ENCODE results near the gene AGPAT3.

Gene AGPAT3

GRCh38 chr21:43866260-43866629, 1.2 kb downstream of the AGPAT3 start:
- DNase-seq = peak; percentile 79

- peak; percentile 75 for DNase-seq
Observed at GRCh38 chr21:43866659-43867331, 1.8 kb downstream of the AGPAT3 start.

- DNase-seq = no peak
Observed at GRCh38 chr21:43867332-43867703, 2.3 kb downstream of the AGPAT3 start.

- no peak for DNase-seq
Observed at GRCh38 chr21:43867948-43868347, 2.9 kb downstream of the AGPAT3 start.

- DNase-seq = no peak
Observed at GRCh38 chr21:43868461-43868860, 3.4 kb downstream of the AGPAT3 start.

- no peak for DNase-seq
Observed at GRCh38 chr21:43869486-43870325, 4.7 kb downstream of the AGPAT3 start.

- DNase-seq = no peak
Observed at GRCh38 chr21:43871487-43871886, 6.5 kb downstream of the AGPAT3 start.

- DNase-seq = no peak
Observed at GRCh38 chr21:43872531-43873197, 7.6 kb downstream of the AGPAT3 start.

GRCh38 chr21:43873673-43874072, 8.7 kb downstream of the AGPAT3 start:
- no peak for DNase-seq

GRCh38 chr21:43874085-43874805, 9.2 kb downstream of the AGPAT3 start:
- DNase-seq = no peak

GRCh38 chr21:43876605-43877004, 11.6 kb downstream of the AGPAT3 start:
- no peak for DNase-seq

- no peak for DNase-seq
Observed at GRCh38 chr21:43877936-43878575, 13.0 kb downstream of the AGPAT3 start.

- no peak for DNase-seq
Observed at GRCh38 chr21:43879348-43880110, 14.5 kb downstream of the AGPAT3 start.

GRCh38 chr21:43880111-43880985, 15.3 kb downstream of the AGPAT3 start:
- no peak for DNase-seq

- DNase-seq = peak; percentile 68
Observed at GRCh38 chr21:43881283-43881682, 16.3 kb downstream of the AGPAT3 start.

- no peak for DNase-seq
Observed at GRCh38 chr21:43881935-43882334, 16.9 kb downstream of the AGPAT3 start.

- DNase-seq = no peak
Observed at GRCh38 chr21:43882952-43883545, 18.0 kb downstream of the AGPAT3 start.

- DNase-seq = no peak
Observed at GRCh38 chr21:43884012-43884860, 19.2 kb downstream of the AGPAT3 start.

GRCh38 chr21:43884861-43885417, 19.9 kb downstream of the AGPAT3 start:
- DNase-seq = no peak

Measured in activated CD8-positive, alpha-beta memory T cell treated with anti-CD3 and anti-CD28 coated beads, Interleukin-2, amount 50 U/mL, for 48 hours (primary cell).